ENCODE data around the gene GATA2. TPM values are rescaled to one million over a fixed set of nuclear protein-coding genes. Genes with fewer than 3 reads are reported as not detected.

Gene GATA2
- total and polyA plus RNA-seq, 2 of the 8 experiments (the other 6 are each of a cell fraction or from before 2014, with no cell fraction given): 0.03 to 0.30 TPM

- TF ChIP-seq CHD7 (IDR thresholded peaks at IDR 0.05; ENCODE audit: insufficient replicate concordance, low read length): no peak
- TF ChIP-seq SAP30 (IDR thresholded peaks at IDR 0.05; ENCODE audit: insufficient read depth, insufficient replicate concordance, low read length): no peak
- no peak for TF ChIP-seq SP2 (IDR thresholded peaks at IDR 0.05; ENCODE audit: low read length)
- TF ChIP-seq ATF2 (IDR thresholded peaks at IDR 0.05; ENCODE audit: low read length): no peak
Measured at GRCh38 chr3:128503751-128504532, 10.9 kb upstream of the GATA2 start (continued).
